Measurements from ENCODE around the gene CS. TPM values are rescaled to one million over a fixed set of nuclear protein-coding genes. Genes with fewer than 3 reads are reported as not detected.
"Not testable (repeated sequence)": the region's sequence is repeated elsewhere in the genome, so short reads cannot be mapped to it uniquely, and the experiment has no call there.

Gene CS
- total and polyA plus RNA-seq, 9 donors, result 48.9 to 237 (median 137) TPM

DNA sequence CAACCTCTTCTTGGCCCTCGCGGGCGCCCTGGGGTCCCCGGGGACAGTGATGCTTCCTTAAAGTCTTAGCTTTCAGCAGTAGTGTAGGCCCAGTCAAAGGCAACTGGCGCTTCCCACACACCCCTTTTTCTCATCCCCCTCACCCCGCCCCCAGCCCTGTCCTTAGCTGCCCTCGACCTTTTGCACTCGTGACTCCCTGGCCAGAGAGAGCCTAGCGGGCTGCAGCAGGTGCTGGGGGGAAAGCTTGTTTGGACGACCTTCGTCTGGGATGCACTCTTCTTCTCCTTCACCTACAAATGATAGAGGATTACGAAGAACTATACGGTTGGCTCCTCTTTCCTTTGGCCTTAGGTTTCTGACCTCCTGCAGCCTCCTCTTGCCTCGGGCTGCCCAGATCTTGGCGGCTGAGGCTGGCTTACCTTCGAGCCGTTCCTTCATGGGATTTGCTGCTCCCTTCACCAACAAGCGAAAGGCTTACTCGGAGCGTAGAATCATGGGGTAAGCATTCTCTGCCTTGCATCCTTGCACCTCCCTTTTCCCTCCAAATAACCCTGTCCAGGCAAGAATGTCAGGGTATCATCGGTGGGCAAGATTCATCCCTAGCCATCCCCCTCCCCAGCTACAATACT is 32.6 kb downstream of the CS start:
- Histone ChIP-seq H3K4me1 (ENCODE audit: insufficient read depth) (peaks cover 6% of the 10 kb centered on the region), H3K4me3 (peak overlapping the region; percentile 76), H3K27ac (peak overlapping the region; percentile 89 to 93), H3K36me3 (no peaks in the 10 kb centered on the region), H3K9me3 (no peaks in the 10 kb centered on the region), H3K27me3 (no peaks in the 10 kb centered on the region)
- 20 to 26% (median 22%) methylated on average over 19 to 21 of the region's 21 CpGs for WGBS, 3 donors
- TF ChIP-seq EP300 (IDR thresholded peaks at IDR 0.05), result no peak
- peak in 3 of 5 donors; percentile 33 to 71 (median 48) for DNase-seq
- intact Hi-C loops (cut with DNase I), result no loop called here

DNA sequence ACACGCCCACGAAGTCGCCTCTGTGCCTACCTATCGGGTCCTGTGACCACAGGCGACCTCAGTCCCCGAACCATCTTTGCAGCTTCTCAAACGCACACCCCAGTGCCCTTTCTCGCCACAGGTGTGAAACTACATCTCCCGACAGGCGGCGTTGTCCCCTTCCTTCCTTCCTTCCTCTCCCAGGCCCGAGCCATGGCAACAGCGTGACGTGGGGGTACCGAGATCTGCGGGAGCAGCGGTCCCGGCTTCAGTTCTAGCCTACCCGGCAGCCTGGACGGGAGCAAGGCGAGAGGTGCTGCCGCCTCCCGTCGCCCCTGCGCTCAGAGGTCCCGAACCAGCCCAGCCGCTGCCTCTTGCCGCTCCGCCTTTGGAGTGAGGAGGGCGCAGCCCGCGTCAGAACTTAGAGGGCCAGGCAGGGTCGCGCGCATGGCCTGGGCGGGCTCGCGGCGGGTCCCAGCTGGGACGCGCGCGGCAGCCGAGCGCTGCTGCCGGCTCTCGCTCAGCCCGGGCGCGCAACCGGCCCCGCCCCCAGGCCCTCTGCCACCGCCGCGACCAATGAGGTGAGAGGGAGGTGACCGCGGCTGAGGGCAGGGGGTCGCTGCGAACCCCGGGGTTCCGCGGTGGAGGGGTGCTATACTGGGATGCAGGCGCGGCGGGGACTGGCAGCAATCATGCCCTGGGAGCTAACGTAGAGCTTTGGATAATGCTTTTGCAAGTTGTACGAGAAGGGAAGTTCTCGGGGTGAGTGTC is 33.3 kb downstream of the CS start, which contains the start of gene COQ10A:
COQ10A (plus strand) TSS at position 250 of the 750 bp plus-strand sequence; CDS start at position 427, 177 bp downstream.
- H3K27me3 ChIP-seq, result no peaks in the 10 kb centered on the region
- no peaks in the 10 kb centered on the region for H3K9me3 ChIP-seq
- H3K36me3 ChIP-seq, result no peaks in the 10 kb centered on the region
- H3K4me3 ChIP-seq, result peak within 1 kb of the TSS; percentile 76
- no peak for TF ChIP-seq EP300 (IDR thresholded peaks at IDR 0.05)
- peak; percentile 91 for TF ChIP-seq POLR2A (IDR thresholded peaks at IDR 0.05)
- TF ChIP-seq, protein P1, sequence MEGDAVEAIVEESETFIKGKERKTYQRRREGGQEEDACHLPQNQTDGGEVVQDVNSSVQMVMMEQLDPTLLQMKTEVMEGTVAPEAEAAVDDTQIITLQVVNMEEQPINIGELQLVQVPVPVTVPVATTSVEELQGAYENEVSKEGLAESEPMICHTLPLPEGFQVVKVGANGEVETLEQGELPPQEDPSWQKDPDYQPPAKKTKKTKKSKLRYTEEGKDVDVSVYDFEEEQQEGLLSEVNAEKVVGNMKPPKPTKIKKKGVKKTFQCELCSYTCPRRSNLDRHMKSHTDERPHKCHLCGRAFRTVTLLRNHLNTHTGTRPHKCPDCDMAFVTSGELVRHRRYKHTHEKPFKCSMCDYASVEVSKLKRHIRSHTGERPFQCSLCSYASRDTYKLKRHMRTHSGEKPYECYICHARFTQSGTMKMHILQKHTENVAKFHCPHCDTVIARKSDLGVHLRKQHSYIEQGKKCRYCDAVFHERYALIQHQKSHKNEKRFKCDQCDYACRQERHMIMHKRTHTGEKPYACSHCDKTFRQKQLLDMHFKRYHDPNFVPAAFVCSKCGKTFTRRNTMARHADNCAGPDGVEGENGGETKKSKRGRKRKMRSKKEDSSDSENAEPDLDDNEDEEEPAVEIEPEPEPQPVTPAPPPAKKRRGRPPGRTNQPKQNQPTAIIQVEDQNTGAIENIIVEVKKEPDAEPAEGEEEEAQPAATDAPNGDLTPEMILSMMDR (IDR thresholded peaks at IDR 0.05), result peak; percentile 70 to 88 (median 84)
- peaks cover 6% of the 10 kb centered on the region for H3K4me1 ChIP-seq (ENCODE audit: insufficient read depth)
- intact Hi-C loops (cut with DNase I), result no loop called here
- H3K27ac ChIP-seq, result peak within 1 kb of the TSS; percentile 89 to 93
- DNase-seq, result peak; percentile 90 to 93 (median 92)
- WGBS, 3 donors, result 0 to 1% (median 0%) methylated on average over 63 to 68 of the region's 68 CpGs

DNA sequence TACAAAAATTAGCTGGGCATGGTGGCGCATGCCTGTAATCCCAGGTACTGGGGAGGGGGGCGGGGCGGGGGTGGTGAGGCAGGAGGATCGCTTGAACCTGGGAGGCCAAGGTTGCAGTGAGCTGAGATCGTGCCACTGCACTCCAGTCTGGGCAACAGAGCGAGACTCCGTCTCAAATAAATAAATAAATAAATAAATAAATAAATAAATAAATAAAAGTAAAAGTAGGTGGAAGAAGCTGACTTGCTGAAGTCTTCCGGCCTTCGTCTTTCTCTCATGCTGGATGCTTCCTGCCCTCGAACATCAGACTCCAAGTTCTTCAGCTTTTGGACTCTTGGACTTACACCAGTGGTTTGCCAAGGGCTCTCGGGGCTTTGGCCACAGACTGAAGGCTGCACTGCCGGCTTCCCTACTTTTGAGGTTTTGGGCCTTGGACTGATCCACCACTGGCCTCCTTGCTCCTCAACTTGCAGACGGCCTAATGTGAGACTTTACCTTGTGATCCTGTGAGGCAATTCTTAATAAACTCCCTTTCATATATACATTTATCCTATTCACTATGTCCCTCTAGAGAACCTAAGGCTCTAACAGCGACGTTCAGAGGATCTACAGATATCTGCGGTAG is 34.0 kb downstream of the CS start:
- H3K4me3 ChIP-seq, result peak overlapping the region; percentile 76
- peak overlapping the region; percentile 89 to 93 for H3K27ac ChIP-seq
- H3K36me3 ChIP-seq; DNase-seq; H3K4me1 ChIP-seq (ENCODE audit: insufficient read depth); H3K27me3 ChIP-seq; intact Hi-C loops (cut with DNase I); H3K9me3 ChIP-seq: not testable (repeated sequence)
- WGBS, 3 donors, result 50 to 56% (median 52%) methylated on average over 16 of the region's 16 CpGs

DNA sequence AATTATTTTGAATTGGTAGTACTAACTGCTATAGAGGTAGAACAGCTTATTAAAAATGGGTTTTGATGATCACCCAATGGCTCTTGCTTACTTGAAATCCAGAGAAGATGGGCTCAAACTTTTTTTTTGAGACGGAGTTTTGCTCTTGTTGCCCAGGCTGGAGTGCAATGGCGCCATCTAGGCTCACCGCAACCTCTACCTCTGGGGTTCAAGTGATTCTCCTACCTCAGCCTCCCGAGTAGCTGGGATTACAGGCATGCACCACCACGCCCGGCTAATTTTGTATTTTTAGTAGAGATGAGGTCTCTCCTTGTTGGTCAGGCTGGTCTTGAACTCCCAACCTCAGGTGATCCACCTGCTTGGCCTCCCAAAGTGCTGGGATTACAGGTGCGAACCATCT is 37.2 kb downstream of the CS start:
- H3K27me3 ChIP-seq; intact Hi-C loops (cut with DNase I); H3K9me3 ChIP-seq; H3K27ac ChIP-seq; H3K4me1 ChIP-seq (ENCODE audit: insufficient read depth); H3K4me3 ChIP-seq; DNase-seq; H3K36me3 ChIP-seq: not testable (repeated sequence)
- 87 to 88% (median 88%) methylated on average over 7 of the region's 7 CpGs for WGBS, 3 donors

DNA sequence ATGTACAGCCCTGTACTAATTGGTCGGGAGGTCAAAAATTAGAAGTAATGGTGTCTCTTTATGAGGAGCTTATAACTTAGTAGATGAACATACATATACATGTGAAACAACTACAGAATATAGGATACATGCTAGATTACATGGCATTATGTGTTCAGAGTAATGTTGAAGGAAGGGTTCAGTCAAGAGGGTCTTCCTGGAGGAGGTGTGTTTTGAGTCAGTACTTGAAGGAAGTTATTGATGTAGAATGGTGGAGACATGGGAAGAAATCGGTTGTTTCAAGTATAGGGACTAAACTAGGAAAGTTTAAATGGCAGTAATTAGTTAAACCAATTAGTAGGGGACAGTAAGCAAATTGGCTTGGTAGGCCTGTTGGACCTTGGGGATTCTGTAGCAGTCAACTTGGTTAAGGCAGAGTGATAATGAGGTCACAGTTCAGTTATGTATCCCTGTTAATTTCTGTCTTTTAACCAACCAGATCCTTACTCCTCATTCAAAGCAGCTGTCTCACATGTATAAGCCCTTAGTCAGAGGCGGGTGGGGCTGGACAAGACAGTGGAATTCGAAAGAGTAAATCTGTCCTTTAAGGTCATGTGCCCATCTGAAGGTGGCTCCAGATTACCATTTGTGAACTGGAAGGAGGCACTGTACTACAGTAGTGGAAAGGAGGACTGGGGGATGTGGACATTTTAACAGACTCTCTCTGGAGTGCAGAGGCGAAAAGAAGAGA is 38.5 kb downstream of the CS start:
- no peaks in the 10 kb centered on the region for H3K9me3 ChIP-seq
- H3K36me3 ChIP-seq, result no peaks in the 10 kb centered on the region
- H3K4me1 ChIP-seq (ENCODE audit: insufficient read depth), result peaks cover 6% of the 10 kb centered on the region
- H3K27ac ChIP-seq, result no peak overlapping the region
- no peak for DNase-seq
- TF ChIP-seq EP300 (IDR thresholded peaks at IDR 0.05) (no peak), POLR2A (IDR thresholded peaks at IDR 0.05) (no peak)
- TF ChIP-seq, protein P1 (IDR thresholded peaks at IDR 0.05), result no peak
- 80 to 85% (median 82%) methylated on average over 5 of the region's 5 CpGs for WGBS, 3 donors
- H3K4me3 ChIP-seq, result no peak overlapping the region
- no peaks in the 10 kb centered on the region for H3K27me3 ChIP-seq
- intact Hi-C loops (cut with DNase I), result no loop called here
